Stimulated activated CD8-positive, alpha-beta memory T cell treated with anti-CD3 and anti-CD28 coated beads, Interleukin-7, amount 100 ng/mL, for 48 hours (primary cell): ENCODE results near the gene IRAK2.
A peak's percentile ranks its signal among the peaks of the same experiment; 100 is the strongest.
"Not testable (repeated sequence)": the region's sequence is repeated elsewhere in the genome, so short reads cannot be mapped to it uniquely, and the experiment has no call there.

Source experiments
- DNase-seq, 2 donors: peaks; one replicate each; pipeline ENCODE4 v3.0.0-alpha.2; 2020; ENCODE audit warnings: low read depth in 1 of 2; ENCODE audit errors: extremely low read depth in 1 of 2

Gene IRAK2

DNA sequence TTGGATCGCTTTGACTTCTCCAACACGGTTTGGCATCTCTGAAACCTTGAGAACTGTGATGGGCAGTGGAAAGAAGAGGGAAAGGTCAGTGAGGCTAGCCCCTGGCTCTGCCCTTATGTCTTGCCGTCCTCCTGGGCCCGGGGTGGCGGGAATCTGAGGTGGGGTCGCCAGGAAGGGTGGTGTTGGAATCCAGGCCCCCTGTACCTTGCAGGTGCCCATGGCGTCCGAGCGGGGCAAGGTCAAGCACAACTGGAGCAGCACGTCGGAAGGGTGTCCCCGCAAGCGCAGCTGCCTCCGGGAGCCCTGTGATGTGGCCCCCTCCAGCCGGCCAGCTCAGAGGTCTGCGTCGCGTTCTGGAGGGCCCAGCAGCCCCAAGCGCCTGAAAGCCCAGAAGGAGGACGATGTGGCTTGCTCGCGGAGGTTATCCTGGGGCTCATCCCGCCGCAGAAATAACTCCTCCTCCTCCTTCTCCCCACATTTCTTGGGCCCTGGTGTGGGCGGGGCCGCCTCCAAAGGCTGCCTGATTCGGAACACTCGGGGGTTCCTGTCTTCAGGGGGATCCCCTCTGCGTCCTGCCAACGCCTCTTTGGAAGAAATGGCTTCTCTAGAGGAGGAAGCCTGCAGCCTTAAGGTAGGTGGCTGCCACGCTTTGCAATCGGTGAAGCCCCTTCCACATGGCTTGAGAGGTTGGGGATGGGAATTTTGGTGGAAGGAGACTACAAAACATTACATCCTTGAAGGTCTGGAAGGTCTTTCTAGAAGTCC lies 84.4 kb downstream of the IRAK2 start:
- peak; percentile 55 to 70 for DNase-seq

DNA sequence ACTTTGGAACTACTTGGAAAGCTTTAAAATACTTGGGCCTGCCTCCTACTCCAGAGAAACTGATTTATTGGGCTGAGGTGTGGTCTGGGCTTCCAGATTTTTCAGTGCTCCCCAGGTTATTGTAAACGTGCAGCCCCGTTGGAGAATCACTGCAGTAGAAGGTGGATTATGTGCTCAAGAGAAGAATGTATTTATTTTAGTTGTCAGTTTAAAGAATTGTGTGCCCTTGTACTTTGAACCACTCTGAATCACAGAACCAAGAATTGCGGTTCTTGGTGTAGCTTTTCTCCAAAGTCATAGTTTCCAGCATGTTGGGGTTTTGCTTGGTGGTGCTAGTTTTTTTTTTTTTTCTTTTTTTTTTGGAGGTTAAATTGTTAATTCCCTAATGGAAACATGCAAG lies 85.1 kb downstream of the IRAK2 start:
- DNase-seq = no peak

DNA sequence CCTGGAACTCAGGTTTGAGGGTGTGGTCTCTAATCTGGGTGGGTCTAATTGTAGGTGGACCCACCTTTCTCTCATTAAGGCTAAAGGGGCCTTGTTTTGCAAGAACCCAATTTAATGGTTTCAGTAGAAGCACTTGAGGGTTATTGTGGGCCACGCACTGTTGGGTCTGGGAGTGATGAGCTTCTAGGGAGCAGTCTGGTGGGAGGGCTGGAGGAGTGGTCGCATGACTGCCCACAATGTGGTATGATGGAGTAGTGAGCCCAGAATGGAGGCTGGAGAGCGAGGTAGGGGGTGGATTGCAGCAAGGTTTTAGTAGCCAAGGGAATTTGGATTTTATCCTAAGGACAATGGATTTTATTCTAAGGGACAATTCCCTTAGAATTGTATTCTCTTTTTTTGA lies 86.3 kb downstream of the IRAK2 start:
- DNase-seq = no peak

DNA sequence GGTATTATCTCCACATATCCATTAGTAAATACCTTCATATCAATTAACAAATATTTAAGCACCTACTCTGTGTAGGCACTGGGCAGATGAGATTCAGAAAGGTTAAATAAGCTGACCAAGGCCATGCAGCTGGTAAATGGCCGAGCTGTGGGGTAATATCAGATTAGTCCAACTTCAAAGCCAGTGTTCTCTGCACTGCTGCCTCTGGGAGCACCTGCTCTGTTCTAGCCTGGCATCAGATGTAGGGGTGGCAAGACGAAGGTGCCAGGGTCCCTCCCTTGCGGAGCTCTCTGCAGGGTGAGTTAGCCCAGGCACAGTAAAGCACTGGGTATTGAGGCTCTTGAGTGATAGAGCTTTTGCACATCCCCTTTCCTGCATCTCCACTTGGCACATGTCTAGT lies 89.0 kb downstream of the IRAK2 start:
- DNase-seq = no peak

DNA sequence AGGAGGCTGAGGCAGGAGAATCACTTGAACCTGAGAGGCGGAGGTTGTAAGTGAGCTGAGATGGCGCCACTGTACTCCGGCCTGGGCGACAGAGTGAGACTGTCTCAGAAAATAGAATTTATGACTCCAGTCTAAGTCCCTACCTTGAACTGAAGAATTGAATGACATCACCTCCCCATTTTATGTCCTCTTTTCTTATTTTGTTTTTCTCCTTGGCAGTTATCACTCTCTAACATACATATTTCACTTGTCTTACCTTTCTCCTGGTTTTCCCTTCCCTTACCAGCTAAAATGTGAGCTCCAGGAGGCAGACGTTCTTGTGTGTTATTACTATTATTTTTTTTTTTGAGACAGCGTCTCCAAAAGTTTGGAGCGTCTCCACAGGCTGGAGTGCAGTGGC lies 91.1 kb downstream of the IRAK2 start:
- no peak for DNase-seq

DNA sequence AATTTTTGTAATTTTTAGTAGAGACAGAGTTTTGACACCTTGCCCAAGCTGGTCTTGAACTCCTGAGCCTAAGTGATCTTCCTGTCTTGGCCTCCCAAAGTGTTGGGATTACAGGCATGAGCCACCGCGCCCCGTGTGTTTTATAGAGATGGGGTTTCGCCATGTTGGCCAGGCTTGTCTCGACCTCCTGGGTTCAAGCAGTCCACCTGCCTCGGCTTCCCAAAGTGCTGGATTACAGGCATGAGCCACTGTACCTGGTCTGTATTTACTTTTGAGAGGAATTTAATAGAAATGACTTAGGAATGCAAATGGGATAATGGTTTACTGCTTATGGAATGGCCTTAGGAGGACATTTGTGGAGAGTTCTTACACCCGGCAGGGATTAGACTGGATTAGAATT lies 94.3 kb downstream of the IRAK2 start:
- DNase-seq = no peak

DNA sequence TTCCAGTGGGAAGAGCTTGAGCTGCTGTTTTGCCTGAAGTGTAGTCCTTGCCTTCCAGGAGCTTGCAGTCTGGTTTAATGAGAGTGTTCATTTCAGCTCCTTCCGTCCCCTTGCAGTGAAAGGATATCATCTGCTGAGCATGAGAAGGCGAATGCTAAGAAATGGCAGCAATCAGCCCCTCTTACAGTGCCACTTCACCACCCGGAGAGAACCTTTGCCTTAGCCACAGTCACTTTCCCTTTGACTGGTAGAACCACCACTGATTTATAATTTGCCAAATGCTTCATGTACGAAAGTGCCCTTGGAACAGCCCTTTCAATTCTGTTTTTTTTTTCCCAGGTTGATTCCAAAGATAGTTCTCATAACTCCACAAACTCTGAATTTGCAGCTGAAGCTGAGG lies 95.1 kb downstream of the IRAK2 start:
- no peak for DNase-seq

DNA sequence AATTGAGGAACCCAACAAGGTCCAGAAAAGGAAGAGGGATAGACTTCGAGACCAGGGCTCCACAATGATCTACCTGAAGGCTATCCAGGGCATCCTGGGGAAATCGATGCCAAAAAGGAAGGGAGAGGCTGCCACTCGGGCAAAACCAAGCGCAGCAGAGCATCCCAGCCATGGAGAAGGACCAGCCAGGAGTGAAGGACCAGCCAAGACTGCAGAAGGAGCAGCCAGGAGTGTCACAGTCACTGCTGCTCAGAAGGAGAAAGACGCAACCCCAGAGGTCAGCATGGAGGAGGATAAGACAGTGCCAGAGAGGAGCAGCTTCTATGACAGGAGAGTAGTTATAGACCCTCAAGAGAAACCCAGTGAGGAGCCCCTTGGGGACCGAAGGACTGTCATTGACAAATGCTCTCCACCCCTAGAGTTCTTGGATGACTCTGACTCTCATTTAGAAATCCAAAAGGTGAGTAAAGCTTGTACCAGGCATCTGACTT lies 95.5 kb downstream of the IRAK2 start:
- no peak for DNase-seq

DNA sequence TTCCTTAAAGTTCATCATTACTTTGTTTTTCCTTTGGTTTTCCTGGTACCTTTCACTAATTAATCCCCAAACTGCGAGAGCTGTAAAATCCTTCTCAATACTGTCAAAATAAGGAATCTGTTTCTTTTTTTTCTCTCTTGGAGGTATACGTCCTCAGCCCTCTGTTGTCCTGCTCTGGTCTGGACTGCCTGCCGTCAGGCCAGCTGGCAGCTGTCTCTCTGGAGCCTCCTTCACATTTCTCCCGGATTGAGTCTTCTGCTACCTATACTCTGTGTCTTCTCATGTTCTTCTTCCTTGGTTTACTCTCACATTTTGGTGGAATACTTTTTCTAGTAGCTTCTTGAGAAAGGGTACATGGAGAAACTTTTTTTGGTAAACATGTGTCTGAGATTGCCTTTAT lies 97.3 kb downstream of the IRAK2 start:
- DNase-seq = no peak

DNA sequence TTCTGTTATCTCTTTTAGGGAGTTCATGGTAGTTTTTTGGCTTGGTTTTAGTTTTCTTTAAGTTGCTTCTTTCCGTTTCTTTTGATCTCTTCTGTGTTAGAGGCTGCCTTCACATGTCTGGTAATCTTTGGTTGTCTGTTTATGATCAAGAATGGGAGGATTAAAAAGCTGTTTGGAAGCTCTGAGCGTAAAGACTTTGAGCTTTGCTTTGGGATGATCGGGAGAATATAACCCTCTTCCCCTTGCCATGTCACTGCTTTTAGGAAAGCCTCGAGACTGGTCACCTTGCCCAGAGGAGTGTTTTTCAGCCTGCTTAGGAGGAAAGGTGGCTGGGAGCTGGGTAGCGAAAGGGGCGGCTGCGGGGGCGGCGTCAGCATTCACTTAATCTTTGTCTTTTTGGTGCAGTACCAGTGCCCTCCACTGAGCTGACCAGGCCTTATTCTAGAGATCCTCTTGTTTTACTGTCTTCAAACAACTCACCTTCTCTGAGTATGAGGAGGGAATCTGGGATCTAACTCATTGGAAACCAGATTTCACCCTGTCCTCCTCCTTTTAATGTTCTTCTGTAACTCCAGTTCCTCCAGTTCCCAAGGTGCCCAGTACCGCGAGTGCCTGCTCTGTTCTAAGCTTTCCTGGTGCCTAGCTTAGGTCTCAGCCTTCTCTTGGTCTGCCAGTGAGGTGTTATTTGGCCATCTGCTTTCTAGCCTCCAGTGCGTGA lies 99.1 kb downstream of the IRAK2 start:
- peak; percentile 33 to 54 for DNase-seq

DNA sequence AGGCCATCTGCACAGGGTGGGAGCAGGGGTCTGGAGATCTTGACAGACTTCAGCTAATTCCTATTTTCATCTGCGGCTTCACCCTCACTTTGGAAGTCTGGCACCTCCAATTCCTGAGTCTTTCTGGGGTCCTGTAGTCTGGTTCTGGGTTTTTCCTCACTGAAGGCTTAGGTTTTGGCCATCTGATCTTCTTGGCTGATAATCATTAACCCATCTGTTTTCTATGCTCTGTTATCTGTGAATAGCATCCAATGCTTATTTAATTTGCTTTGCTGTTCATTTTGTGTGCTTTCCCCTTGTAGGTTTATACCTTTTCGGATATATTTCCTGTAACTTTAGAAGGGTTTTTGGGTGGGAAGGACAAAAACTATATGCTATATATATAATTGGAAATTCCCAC lies 101.1 kb downstream of the IRAK2 start:
- DNase-seq = no peak

DNA sequence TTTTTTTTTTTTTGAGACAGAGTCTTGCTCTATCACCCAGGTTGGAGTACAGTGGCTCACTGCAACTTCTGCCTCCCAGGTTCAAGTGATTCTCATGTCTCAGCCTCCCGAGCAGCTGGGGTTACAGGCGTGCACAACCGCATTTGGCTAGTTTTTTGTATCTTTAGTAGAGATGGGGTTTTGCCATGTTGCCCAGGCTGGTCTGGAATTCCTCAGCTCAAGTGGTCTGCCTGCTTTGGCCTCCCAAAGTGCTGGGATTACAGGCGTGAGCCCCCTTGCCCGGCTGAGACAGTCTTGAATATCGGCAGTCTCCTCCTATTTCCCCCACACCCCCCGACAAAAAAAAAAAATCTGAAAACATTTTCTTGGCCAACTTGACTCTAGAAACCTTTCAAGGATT lies 102.2 kb downstream of the IRAK2 start:
- DNase-seq = not testable (repeated sequence)

DNA sequence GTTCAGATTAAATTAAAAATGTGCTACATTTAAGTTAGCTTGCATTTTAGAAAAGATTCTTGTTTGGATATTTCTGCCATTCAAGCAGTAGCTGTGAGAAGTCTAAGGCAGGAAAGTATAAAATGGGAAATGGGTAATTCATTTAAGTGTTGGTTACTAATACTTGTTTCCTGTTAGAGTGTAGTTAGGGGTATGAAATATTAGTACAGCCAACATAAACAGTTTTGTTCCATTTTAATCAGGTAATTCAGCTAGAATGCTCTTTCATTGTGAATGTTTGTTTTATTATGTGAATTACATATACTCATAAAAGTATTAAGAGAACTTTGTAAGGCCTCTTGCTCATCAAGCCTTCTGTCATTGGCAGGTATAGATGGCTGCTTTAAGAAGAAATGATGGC lies 103.4 kb downstream of the IRAK2 start:
- DNase-seq = no peak

DNA sequence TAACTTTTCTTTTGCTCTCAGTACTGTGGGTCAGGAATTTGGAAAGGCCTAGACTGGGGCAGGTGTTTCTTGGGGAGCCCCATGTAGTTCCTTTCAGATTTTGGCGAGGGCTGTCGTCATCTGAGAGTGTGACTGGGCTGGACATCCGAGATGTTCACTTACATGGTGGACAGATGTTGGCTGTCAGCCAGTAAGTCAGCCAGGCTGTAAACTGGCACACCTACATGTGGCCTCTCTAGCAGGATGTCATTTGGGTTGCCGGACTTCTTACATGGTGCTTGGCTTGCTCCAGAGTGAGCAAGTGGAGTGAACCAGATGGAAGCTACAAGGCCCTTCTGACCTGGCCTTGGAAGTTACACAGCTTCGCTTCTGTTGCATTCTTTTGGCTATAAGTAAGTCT lies 104.2 kb downstream of the IRAK2 start:
- DNase-seq = no peak

DNA sequence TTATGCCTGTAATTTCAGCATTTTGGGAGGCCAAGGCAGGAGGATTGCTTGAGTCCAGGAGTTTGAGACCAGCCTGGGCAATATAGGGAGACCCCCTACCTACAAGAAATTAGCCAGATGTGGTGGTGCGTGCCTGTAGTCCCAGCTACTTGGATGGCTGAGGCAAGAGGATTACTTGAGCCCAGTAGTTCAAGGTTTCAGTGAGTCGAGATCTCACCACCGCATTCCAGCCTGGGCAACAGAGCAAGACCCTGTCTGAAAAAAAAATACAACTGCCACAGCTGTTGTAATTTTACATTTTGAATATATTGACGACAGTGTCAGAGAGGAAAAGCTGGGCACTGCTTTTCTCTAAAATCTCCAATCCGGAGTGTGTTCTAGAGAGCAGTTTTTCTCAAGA lies 104.7 kb downstream of the IRAK2 start:
- DNase-seq = no peak

DNA sequence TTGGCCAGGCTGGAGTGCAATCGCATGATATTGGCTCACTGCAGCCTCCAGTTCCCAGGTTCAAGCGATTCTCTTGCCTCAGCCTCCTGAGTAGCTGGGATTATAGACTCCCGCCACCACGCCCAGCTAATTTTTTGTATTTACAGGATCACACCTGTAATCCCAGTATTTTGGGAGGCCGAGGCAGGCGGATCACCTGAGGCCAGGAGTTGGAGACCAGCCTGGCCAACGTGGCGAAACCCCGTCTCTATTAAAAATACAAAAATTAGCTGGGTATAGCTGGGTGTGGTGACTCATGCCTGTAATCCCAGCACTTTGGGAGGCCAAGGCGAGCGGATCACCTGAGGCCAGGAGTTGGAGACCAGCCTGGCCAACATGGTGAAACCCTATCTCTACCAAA lies 107.8 kb downstream of the IRAK2 start:
- DNase-seq = not testable (repeated sequence)

DNA sequence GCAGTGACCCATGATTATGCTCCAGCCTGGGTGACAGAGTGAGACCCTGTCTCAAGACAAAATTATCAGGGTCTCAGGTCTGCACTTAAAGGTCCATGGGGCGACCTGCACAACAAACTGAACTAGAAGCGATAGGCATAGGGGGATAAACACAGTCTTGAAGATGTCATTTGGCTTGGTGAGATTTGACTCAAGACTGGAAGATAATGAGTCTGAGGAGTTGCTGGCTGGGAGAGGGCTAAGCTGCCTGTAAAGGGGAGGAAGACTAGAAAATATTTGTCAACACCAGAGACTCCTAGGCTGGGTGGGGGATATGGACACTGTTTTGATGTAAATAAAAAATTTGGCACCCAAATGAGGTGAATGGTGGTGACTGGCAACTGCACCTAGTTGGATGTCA lies 108.3 kb downstream of the IRAK2 start:
- DNase-seq = no peak

DNA sequence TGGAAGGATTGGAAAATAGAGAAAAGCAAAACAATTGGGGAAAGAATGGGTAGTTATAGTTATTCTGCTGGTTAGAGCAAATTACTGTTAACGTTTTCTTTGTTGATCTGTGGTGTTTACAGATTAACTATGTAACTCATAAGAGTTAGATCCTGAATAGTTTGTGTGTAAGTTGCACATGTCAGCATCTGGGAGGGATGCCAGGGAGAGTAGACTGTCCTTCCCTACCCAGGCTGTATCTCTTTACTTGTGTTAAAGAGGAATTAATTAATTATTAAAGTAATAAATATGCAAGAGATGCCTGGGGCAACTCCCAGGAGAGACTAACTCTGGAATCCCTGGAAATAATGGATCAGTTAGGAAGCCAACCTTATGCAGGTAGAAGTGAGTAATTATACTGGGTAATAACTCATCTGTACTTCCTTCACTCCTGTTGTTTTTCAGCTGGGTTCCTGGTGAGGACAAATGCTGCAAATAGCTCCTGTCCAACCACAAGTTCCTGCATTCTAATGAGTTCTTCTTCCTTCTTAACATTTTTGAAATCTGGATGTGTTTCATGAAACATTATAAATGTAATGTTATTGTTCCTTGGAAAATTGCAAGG lies 109.1 kb downstream of the IRAK2 start:
- no peak for DNase-seq

DNA sequence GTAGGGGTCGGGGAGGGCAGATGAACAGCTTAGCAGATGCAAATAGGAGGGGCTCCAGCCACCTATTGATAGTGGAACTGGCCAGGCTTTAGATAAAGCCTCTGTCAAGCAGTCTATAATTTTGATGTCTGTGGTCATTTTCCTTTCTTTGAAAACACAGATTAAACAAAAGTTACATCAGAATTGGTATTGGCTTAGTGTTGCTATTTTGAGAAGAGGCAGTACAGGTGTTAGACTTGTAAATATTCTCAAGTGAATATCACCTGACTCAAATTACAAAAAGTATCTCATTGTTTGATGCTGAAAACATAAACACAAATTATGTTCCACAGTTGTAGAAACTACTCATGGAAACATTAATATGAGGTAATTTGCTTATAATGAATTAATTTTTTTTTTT lies 109.9 kb downstream of the IRAK2 start:
- DNase-seq = no peak

DNA sequence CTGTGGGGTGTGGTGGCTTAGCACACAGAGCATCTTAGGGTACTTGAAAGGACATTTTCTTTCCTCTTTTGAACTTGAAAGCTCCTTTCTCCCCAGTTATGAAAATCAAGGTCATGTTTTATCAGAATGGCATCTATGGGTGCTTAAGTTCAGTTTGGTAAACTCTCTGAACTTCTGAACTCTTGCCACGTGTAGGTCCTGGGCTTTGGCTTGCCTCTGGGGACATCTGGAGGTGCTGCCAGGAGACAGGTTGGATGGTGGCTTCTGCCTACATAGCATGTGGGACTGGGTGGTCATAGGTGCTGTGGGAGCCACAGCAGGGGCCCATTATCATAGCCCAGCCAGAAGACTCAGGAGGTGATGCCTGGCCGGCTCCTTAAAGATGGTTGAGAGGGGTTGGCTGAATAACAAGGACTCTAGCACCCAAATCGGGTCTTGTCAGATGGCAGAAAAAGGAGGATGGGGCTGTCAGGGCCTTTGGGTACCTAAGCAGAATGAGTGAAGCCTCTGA lies 112.5 kb downstream of the IRAK2 start:
- DNase-seq = no peak

DNA sequence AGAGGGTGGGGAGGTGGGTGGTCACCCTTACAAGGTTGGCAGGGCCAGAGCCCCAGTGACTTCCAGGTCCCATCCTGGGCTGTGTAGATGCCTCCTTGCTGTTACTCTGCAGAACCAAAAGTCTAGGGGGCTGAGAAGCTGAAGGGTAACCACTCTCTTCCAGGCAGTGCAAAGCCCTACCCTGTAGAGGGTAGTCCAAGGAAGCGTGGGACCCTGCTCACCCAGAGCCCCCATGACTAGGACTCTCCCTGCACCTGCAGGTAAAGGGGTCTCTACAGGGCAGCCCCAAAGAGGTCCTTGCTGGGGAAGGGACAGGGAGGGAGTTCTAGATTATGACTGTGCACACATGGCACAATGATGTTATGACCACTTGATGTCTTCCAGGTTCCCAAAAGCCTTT lies 113.8 kb downstream of the IRAK2 start:
- no peak for DNase-seq
